HG03575 (cell line): Measurements from ENCODE around the gene SLC22A7.

Experiments used
- ATAC-seq: cut with Tn5 transposase; IDR thresholded peaks from one replicate; pipeline ENCODE4 v1.9.1; 2021; ENCODE audit not compliant: unreplicated experiment, insufficient number of reproducible peaks, low FRiP score; ENCODE audit errors: extremely low read depth

SLC22A7 gene

GRCh38 chr6:43280234-43280633 lies 17.8 kb upstream of the SLC22A7 start:
- no peak for ATAC-seq

GRCh38 chr6:43282060-43282459 lies 16.0 kb upstream of the SLC22A7 start:
- ATAC-seq = no peak

- no peak for ATAC-seq
Observed at GRCh38 chr6:43282636-43283513, 15.2 kb upstream of the SLC22A7 start.

GRCh38 chr6:43283514-43283901 lies 14.6 kb upstream of the SLC22A7 start:
- no peak for ATAC-seq

GRCh38 chr6:43283905-43284304 lies 14.2 kb upstream of the SLC22A7 start:
- no peak for ATAC-seq

- ATAC-seq = no peak
Observed at GRCh38 chr6:43284991-43285781, 12.9 kb upstream of the SLC22A7 start.

- no peak for ATAC-seq
Observed at GRCh38 chr6:43285832-43286231, 12.2 kb upstream of the SLC22A7 start.

GRCh38 chr6:43286456-43286979 lies 11.5 kb upstream of the SLC22A7 start:
- ATAC-seq = no peak

- ATAC-seq = no peak
Observed at GRCh38 chr6:43286980-43287716, 10.9 kb upstream of the SLC22A7 start.

- no peak for ATAC-seq
Observed at GRCh38 chr6:43287717-43288679, 10.1 kb upstream of the SLC22A7 start.

GRCh38 chr6:43290339-43290904 lies 7.6 kb upstream of the SLC22A7 start:
- ATAC-seq = no peak

- no peak for ATAC-seq
Observed at GRCh38 chr6:43290905-43291355, 7.1 kb upstream of the SLC22A7 start.

GRCh38 chr6:43291708-43292107 lies 6.4 kb upstream of the SLC22A7 start:
- no peak for ATAC-seq

- no peak for ATAC-seq
Observed at GRCh38 chr6:43292341-43292740, 5.7 kb upstream of the SLC22A7 start.

- ATAC-seq = no peak
Observed at GRCh38 chr6:43292763-43293318, 5.2 kb upstream of the SLC22A7 start.

GRCh38 chr6:43293698-43294097 lies 4.4 kb upstream of the SLC22A7 start:
- ATAC-seq = no peak

- ATAC-seq = no peak
Observed at GRCh38 chr6:43294536-43294935, 3.5 kb upstream of the SLC22A7 start.

- ATAC-seq = no peak
Observed at GRCh38 chr6:43295456-43295855, 2.6 kb upstream of the SLC22A7 start.
